PC-9 (cell line): ENCODE data around the gene OMG. TPM values are rescaled to one million over a fixed set of nuclear protein-coding genes. Genes with fewer than 3 reads are reported as not detected.

Experiments used
- BruUV-seq: library from RNA; stranded (reverse); fragments of 400-500 nt; replicated peaks from 2 replicates; lab custom pipeline; 2021; lab: Mats Ljungman, UMichigan
- CTCF ChIA-PET: fragments of 300-600 bp; sonication (Branson Sonifier 250); formaldehyde crosslinking; loops from one replicate; lab custom pipeline; 2022; ENCODE audit warnings: antibody characterized with exemption; lab: Charles Lee
- POLR2A ChIA-PET: fragments of 300-600 bp; sonication (Branson Sonifier 250); formaldehyde crosslinking; loops from one replicate; lab custom pipeline; 2022; ENCODE audit warnings: antibody characterized with exemption; ENCODE audit not compliant: unreplicated experiment; lab: Charles Lee
- DNase-seq, 2 experiments: peaks; one replicate each; pipeline versions ENCODE4 v3.0.0 to v3.0.0-alpha.2; 2015 to 2022; ENCODE audit warnings: mixed read lengths in 1 of 2
- H2AFZ ChIP-seq: fragments of 200-600 bp; sonication (generic); 2 replicates; pipeline ENCODE4 v1.8.1; 2017; ENCODE audit warnings: antibody characterized with exemption
- H3F3A ChIP-seq: fragments of 200-600 bp; sonication (generic); 2 replicates; pipeline ENCODE4 v1.8.1; 2017; ENCODE audit warnings: antibody characterized with exemption, mild to moderate bottlenecking, low read depth; ENCODE audit not compliant: insufficient read depth
- H3K27ac ChIP-seq: fragments of 200-600 bp; sonication (generic); 2 replicates; pipeline ENCODE4 v1.6.1; 2016; ENCODE audit warnings: mixed run types
- H3K27me3 ChIP-seq: fragments of 200-600 bp; sonication (generic); 2 replicates; pipeline ENCODE4 v1.6.1; 2016; ENCODE audit warnings: low read depth, mixed run types; ENCODE audit not compliant: insufficient read depth
- H3K36me3 ChIP-seq: fragments of 200-600 bp; sonication (generic); 2 replicates; pipeline ENCODE4 v1.6.1; 2016; ENCODE audit warnings: low read depth, mixed run types
- H3K4me1 ChIP-seq: fragments of 200-600 bp; sonication (generic); replicated peaks from 2 replicates; pipeline ENCODE4 v1.6.1; 2016; ENCODE audit warnings: mixed run types; ENCODE audit not compliant: insufficient read depth
- H3K4me2 ChIP-seq: fragments of 200-600 bp; sonication (generic); 2 replicates; pipeline ENCODE4 v1.6.1; 2017; ENCODE audit warnings: mixed run types
- H3K4me3 ChIP-seq: fragments of 200-600 bp; sonication (generic); 2 replicates; pipeline ENCODE4 v1.6.1; 2016; ENCODE audit warnings: mixed run types
- H3K79me2 ChIP-seq: fragments of 200-600 bp; sonication (generic); 2 replicates; pipeline ENCODE4 v1.6.1; 2017; ENCODE audit warnings: low read depth, mixed run types
- H3K9me2 ChIP-seq: fragments of 200-600 bp; sonication (generic); 2 replicates; pipeline ENCODE4 v1.8.1; 2017; ENCODE audit warnings: mild to moderate bottlenecking; ENCODE audit not compliant: insufficient read depth
- H3K9me3 ChIP-seq: fragments of 200-600 bp; sonication (generic); 2 replicates; pipeline ENCODE4 v1.8.1; 2016; ENCODE audit warnings: low read depth; ENCODE audit not compliant: insufficient read depth
- H4K20me1 ChIP-seq: fragments of 200-600 bp; sonication (generic); 2 replicates; pipeline ENCODE4 v1.8.1; 2017; ENCODE audit not compliant: insufficient read depth
- EZH2 ChIP-seq: fragments of 200-600 bp; sonication (generic); IDR thresholded peaks from 2 replicates; pipeline ENCODE4 v1.8.0; 2017; ENCODE audit warnings: antibody characterized with exemption, low read depth
- intact Hi-C: fragments of 100-400 bp; cut with micrococcal nuclease; formaldehyde crosslinking; loops from one replicate; pipeline ENCODE4 v1.10.0; 2022; ENCODE audit not compliant: unreplicated experiment
- total RNA-seq: library from RNA; stranded (reverse); gene quantifications from 2 replicates; pipeline ENCODE4 v1.2.3, GENCODE V29; 2021
- TF ChIP-seq, protein P1 (sequence below): fragments of 200-600 bp; sonication (generic); conservative IDR thresholded peaks from 2 replicates; pipeline ENCODE4 v1.6.1; 2017; ENCODE audit warnings: mixed run types, antibody characterized with exemption, mild to moderate bottlenecking, moderate library complexity

The OMG gene
- total RNA-seq, 1 experiment from 2014 or later: not detected

DNA sequence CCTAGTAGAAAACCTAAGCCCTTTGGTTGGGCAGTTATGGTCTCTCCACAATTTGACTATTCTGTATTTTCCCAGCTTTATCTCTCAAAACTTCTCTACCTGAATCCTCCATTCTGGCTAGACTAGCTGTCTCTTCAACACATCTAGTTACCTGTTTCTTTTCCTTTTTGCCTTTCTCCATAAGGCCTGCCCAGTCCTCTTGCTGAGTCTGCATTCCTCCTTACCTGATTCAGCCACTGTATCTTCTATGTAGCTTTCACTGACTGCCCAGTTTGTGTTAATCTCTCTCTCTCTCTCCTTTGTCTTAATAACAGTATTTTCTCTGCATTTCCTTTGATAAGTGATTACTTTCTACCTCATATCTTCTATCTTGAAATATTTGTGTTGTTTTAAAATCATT is 26.5 kb upstream of the OMG start:
- H3K4me2 ChIP-seq: no peak overlapping the region
- H4K20me1 ChIP-seq: no peaks in the 10 kb centered on the region
- no peak for TF ChIP-seq EZH2
- TF ChIP-seq, protein P1, sequence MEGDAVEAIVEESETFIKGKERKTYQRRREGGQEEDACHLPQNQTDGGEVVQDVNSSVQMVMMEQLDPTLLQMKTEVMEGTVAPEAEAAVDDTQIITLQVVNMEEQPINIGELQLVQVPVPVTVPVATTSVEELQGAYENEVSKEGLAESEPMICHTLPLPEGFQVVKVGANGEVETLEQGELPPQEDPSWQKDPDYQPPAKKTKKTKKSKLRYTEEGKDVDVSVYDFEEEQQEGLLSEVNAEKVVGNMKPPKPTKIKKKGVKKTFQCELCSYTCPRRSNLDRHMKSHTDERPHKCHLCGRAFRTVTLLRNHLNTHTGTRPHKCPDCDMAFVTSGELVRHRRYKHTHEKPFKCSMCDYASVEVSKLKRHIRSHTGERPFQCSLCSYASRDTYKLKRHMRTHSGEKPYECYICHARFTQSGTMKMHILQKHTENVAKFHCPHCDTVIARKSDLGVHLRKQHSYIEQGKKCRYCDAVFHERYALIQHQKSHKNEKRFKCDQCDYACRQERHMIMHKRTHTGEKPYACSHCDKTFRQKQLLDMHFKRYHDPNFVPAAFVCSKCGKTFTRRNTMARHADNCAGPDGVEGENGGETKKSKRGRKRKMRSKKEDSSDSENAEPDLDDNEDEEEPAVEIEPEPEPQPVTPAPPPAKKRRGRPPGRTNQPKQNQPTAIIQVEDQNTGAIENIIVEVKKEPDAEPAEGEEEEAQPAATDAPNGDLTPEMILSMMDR: no peak
- no peak overlapping the region for H2AFZ ChIP-seq
- intact Hi-C loops: no loop called here
- H3K36me3 ChIP-seq: 0 out of 2 replicates have a peak, but pooled peaks cover 10% of the 10 kb centered on the region
- H3K4me3 ChIP-seq: no peak overlapping the region
- no peaks in the 10 kb centered on the region for H3K9me2 ChIP-seq
- CTCF ChIA-PET: no interaction called here
- BruUV-seq: no TSS peak
- H3K27me3 ChIP-seq: no peaks in the 10 kb centered on the region
- H3K4me1 ChIP-seq: peaks cover 3% of the 10 kb centered on the region; the same call in 1 of the 2 replicates
- no peaks in the 10 kb centered on the region for H3K79me2 ChIP-seq
- POLR2A ChIA-PET: no interaction called here
- no peak for DNase-seq
- H3F3A ChIP-seq: 0 out of 2 replicates have a peak, but pooled peaks cover 3% of the 10 kb centered on the region
- H3K27ac ChIP-seq: no peak overlapping the region
- H3K9me3 ChIP-seq: no peaks in the 10 kb centered on the region

DNA sequence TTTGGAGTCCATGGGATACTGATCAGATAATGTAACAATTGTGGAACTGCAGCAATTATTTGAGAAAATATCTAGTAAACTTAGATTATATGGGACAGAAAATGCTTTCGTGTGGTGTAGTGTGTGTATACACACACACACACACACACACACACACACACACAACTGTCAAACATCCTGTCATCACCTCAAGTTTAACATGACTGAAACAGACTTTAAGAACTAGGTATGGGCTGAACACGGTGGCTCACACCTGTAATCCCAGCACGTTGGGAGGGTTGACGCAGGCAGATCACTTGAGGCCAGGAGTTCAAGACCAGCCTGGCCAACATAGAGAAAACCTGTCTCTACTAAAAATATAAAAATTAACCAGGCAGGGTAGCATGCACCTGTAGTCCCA is 24.9 kb upstream of the OMG start:
- BruUV-seq: no TSS peak
- POLR2A ChIA-PET: no interaction called here
- intact Hi-C loops: no loop called here

DNA sequence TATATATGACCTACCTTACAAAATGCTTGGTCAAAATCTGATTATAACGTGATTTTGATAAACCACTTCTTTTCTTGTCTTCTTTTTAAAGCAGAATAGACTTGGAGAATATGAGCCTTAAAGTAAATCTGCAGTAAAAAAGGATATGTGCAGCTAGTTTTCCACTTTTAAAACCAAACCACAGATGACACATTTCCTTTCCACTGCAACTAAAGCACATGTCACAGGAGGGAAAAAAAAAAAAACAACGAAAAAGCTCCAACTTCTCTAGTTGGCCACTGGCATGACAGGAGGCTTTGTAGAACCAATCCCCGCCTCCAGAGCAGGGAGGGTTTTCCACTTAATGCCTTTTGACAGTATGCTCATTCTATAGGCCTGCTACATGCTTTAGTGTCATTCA is 24.4 kb upstream of the OMG start, which contains the start of gene EVI2A:
Gene EVI2A (minus strand): TSS at position 142 of the 400 bp plus-strand sequence. CDS start 2,609 bp downstream, outside the sequence.
- no peak for TF ChIP-seq EZH2
- TF ChIP-seq, protein P1: no peak
- Histone ChIP-seq H3K4me1 (no peaks in the 10 kb centered on the region), H3K79me2 (no peaks in the 10 kb centered on the region), H3K9me2 (no peaks in the 10 kb centered on the region), H2AFZ (no peak within 1 kb of the TSS), H3K4me3 (no peak within 1 kb of the TSS), H3K9me3 (no peaks in the 10 kb centered on the region), H3F3A (0 out of 2 replicates have a peak, but pooled peaks cover 3% of the 10 kb centered on the region), H3K4me2 (no peak within 1 kb of the TSS), H3K27me3 (no peaks in the 10 kb centered on the region), H3K36me3 (0 out of 2 replicates have a peak, but pooled peaks cover 10% of the 10 kb centered on the region), H3K27ac (no peak within 1 kb of the TSS), H4K20me1 (no peaks in the 10 kb centered on the region)
- no TSS peak for BruUV-seq
- ChIA-PET POLR2A (no interaction called here), CTCF (interaction anchor here (0.6 kb wide), 1 partner anchor 161 kb away, joined by 4 read pairs; no protein-coding TSS in a partner anchor)
- intact Hi-C loops: no loop called here
- no peak for DNase-seq

More for the DNA sequence above, 24.9 kb upstream of the OMG start:
- Histone ChIP-seq H3K9me2 (no peaks in the 10 kb centered on the region), H3K4me2 (no peak overlapping the region), H3K27ac (no peak overlapping the region), H3K36me3 (0 out of 2 replicates have a peak, but pooled peaks cover 10% of the 10 kb centered on the region), H3F3A (0 out of 2 replicates have a peak, but pooled peaks cover 5% of the 10 kb centered on the region), H3K4me3 (no peak overlapping the region), H2AFZ (no peak overlapping the region), H3K27me3 (no peaks in the 10 kb centered on the region), H3K79me2 (no peaks in the 10 kb centered on the region), H3K9me3 (no peaks in the 10 kb centered on the region), H3K4me1 (no peaks in the 10 kb centered on the region), H4K20me1 (no peaks in the 10 kb centered on the region)
- DNase-seq: no peak
- CTCF ChIA-PET: no interaction called here
- TF ChIP-seq EZH2: no peak
- TF ChIP-seq, protein P1: no peak
